Measurements from ENCODE around the gene COX17.

The COX17 gene

GRCh38 chr3:119643528-119643927 lies 33.7 kb downstream of the COX17 start:
- DNase-seq (ENCODE audit: low spot score): peak; percentile 79

GRCh38 chr3:119642746-119643473 lies 34.3 kb downstream of the COX17 start:
- DNase-seq (ENCODE audit: low spot score): no peak

GRCh38 chr3:119641416-119641815 lies 35.8 kb downstream of the COX17 start:
- DNase-seq (ENCODE audit: low spot score): no peak

DNA sequence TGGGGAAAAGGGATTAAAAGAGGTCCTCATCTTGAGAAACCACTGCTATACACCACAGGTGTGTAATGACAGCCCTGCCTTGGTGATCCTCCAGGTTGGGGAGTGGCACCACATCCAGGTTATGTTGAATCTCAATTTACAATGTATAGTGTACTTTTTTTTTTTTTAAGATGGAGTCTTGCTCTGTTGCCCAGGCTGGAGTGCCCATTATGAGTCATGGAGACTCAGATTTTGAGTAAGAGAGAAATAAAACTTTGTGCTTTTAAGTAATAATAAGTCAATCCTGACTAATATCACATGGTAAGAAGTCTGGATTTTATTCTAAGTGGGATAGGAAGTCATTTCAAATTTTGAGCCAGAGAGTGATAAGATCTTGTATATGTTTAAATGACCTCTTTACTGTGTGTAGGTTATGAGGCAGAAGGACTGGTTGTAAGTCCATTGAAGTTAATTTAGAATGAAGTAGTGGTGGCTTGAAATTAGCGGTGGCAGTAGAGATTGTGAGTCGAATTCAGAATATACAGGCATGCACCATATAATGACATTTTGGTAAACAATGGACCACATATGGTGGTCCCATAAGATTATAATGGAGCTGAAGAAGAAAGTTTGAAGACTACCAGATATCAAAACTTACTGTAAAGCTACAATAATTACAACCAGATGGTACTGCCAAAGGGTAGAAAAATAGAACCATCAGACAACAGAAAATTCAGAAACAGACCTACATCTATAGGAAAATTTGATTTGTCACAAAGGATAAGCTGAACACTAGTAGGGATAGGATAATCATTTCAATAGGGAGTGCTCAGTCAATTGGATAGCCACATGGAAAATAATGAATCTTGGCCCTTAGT lies 37.5 kb downstream of the COX17 start:
- DNase-seq (ENCODE audit: low spot score): no peak

DNA sequence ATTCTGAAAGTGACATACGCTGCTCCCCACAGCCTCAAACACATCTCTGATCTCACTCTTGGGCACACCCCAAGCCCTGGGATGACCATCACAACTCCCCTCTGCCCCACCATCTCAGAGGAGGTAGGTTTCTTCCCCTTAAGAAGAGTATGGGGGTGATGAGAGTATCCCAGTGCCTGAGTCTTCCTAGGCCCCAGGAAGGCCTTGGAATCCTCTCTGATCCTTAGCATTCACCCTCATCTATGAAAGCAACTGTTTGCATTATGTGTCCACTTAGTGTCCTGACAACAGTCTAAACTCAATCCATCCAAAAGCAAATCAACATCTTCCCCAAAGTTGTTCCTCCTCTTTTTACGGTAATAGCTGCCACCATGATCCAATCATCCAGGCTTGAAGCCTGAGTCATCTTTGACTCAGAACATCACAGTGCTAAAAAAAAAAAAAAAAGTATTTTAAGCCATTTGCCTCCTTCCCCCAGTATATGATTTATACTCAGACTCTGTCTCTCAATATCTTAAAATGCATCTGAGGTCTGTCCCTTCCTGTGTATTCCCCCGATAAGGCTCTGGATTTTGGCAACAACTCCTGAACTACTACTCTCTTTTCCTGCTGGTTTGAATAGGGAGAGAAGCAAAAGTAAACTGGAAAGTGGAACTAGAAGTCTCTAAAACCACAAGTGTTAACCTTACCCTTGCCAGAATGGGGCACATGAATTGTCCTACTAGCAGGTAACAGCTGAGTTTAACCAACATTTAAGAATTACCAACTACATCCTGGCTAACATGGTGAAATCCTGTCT lies 39.3 kb downstream of the COX17 start:
- peak; percentile 80 for DNase-seq (ENCODE audit: low spot score)

GRCh38 chr3:119636891-119637611 lies 40.2 kb downstream of the COX17 start:
- no peak for DNase-seq (ENCODE audit: low spot score)

- DNase-seq (ENCODE audit: low spot score): no peak
Measured at GRCh38 chr3:119636249-119636648, 41.0 kb downstream of the COX17 start.

DNA sequence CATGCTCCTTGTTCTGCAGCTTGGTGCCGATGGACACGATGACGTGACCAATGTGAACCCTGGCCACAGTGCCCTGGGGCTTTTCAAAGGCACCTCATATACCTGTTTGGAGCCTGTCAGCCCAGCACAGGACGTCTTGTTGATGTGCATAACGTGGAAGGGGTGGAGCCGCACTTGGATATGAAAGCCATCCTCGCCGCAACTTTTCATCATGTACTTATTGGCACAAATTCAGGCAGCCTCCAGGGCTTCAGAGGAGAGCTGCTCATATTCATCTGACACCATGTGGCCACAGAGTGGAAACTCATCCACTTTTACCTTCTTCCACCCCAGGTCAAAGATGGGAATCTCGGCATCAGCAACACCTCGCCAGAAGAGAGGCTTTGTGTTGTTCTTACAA lies 41.5 kb downstream of the COX17 start:
- no peak for DNase-seq (ENCODE audit: low spot score)

DNA sequence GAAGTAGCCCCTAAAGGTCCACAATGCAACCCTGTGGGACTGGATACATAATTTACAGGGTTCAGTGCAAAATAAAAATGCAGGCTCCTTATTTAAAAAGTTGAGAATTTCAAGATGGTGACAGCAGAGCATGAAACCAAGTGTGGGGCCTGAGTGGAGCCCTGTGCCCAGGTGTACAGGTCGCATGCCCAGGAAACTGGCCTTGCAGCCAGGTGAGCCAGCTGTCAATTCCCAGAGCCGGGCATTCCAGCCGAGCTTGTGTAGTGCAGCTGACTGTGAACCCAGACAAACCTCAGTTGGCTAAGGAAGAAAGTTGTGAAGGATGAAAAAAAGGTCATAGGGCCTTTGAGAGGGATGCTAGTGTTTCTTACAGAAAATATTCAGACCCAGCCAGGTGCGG lies 44.4 kb downstream of the COX17 start:
- DNase-seq (ENCODE audit: low spot score): no peak

DNA sequence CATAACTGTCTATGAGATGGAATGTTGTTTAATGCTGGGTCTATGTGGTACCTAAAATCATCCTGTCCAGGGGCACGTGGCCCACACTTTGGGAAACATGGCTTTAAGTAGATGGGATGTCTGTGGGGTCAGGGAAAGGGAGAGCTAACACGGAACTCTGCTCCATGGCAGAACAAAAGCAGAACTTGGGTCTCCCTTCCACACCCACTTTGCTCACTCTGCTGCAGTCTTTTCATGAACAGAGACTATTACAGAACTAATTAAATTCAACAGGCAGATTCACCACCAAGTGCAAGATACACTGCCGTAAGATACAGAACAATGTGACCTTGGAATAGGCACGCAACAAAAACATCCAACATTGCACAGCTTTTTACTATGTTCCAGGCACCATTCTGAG lies 45.0 kb downstream of the COX17 start:
- no peak for DNase-seq (ENCODE audit: low spot score)

DNA sequence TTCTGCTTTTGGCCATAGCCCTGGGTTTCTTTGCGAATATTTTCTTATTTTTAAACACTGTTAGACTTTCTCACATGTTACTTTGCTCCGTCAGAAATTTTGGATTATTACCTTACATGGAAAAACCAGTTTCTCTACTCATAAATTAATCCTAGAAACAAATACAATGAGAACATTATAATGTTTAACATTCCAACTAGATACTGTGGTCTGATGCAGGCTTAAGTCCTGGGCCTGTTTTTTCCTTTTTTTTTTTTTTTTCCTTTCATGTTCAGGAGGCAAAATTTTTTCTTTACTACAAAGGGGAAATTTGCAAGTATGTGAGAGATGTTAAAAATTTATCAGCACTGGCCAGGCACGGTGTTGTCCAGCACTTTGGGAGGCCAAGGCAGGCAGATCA lies 45.7 kb downstream of the COX17 start:
- DNase-seq (ENCODE audit: low spot score): no peak

GRCh38 chr3:119630880-119631329 lies 46.3 kb downstream of the COX17 start:
- no peak for DNase-seq (ENCODE audit: low spot score)

GRCh38 chr3:119630128-119630879 lies 46.9 kb downstream of the COX17 start:
- peak; percentile 84 for DNase-seq (ENCODE audit: low spot score)

- DNase-seq (ENCODE audit: low spot score): peak; percentile 46
Measured at GRCh38 chr3:119628816-119629445, 48.3 kb downstream of the COX17 start.

- no peak for DNase-seq (ENCODE audit: low spot score)
Measured at GRCh38 chr3:119628390-119628789, 48.8 kb downstream of the COX17 start.

DNA sequence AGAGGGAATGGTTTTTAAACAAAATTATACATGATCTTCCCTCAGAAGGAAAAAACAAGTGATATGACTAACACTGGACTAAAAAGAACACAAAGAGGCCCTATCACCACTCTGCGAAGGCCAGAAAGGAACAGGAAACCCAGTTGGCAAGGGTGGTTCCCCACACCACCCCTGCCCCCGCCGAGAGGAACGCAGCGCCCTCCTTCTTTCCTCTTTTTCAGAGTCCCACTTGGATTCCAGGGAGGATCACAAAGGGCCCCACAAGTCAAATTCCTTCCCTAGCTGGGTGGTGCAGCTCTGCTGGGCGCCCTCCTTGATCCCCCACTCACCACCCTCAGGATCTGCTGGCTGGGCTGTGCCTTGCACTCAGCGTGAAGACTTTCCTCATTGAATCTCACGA lies 49.7 kb downstream of the COX17 start:
- DNase-seq (ENCODE audit: low spot score): no peak

GRCh38 chr3:119626196-119626595 lies 51.0 kb downstream of the COX17 start:
- no peak for DNase-seq (ENCODE audit: low spot score)

- no peak for DNase-seq (ENCODE audit: low spot score)
Measured at GRCh38 chr3:119625451-119626153, 51.6 kb downstream of the COX17 start.

- DNase-seq (ENCODE audit: low spot score): no peak
Measured at GRCh38 chr3:119624002-119624720, 53.0 kb downstream of the COX17 start.

Measured in AG20443 (cell line).